H1 (cell line): ENCODE results near the gene AP1M1. TPM values are rescaled to one million over a fixed set of nuclear protein-coding genes. Genes with fewer than 3 reads are reported as not detected.

Experiments used
- BACH1 ChIP-seq: IDR thresholded peaks from 2 replicates; pipeline ENCODE4 v1.6.1; 2012; ENCODE audit warnings: low read length, improper control_type of control experiment
- CHD1 ChIP-seq: IDR thresholded peaks from 2 replicates; pipeline ENCODE4 v1.6.1; 2012; ENCODE audit warnings: low read depth, low read length, improper control_type of control experiment
- CHD2 ChIP-seq: IDR thresholded peaks from 2 replicates; pipeline ENCODE4 v1.6.1; 2012; ENCODE audit warnings: low read length, improper control_type of control experiment
- EP300 ChIP-seq, 2 experiments: IDR thresholded peaks; 1 replicate in 1 of 2; 2 replicates in 1 of 2; pipeline ENCODE4 v1.6.1; 2011 to 2012; ENCODE audit warnings: low read depth in 2 of 2, low read length in 2 of 2, mild to moderate bottlenecking in 2 of 2, borderline replicate concordance in 1 of 2, inconsistent platforms in 1 of 2, moderate library complexity in 1 of 2
- KDM1A ChIP-seq: fragments of 200-600, 300-600 bp; sonication (generic); IDR thresholded peaks from 2 replicates; pipeline ENCODE4 v1.7.1; 2016; ENCODE audit warnings: mild to moderate bottlenecking, low read length, borderline replicate concordance
- SIX5 ChIP-seq: IDR thresholded peaks from 2 replicates; pipeline ENCODE4 v1.6.1; 2011; ENCODE audit warnings: mild to moderate bottlenecking, low read depth, low read length
- SRF ChIP-seq: IDR thresholded peaks from 2 replicates; pipeline ENCODE4 v1.6.1; 2011; ENCODE audit warnings: mild to moderate bottlenecking, low read depth, low read length, moderate library complexity
- polyA plus RNA-seq, 7 experiments: library from polyadenylated mRNA; depleted of rRNA in 3 of 7; stranded (reverse) in 5 of 7; unstranded in 2 of 7; fragments of >200 nt in 5 of 7; fragments of 200-250 nt in 2 of 7; gene quantifications; 1 replicate in 5 of 7; 2 replicates in 1 of 7; 4 replicates in 1 of 7; pipeline versions ENCODE4 v1.2.1 to v1.2.3, GENCODE V29; 2011 to 2013; ENCODE audit warnings: missing spikeins in 2 of 7, mixed read lengths in 2 of 7
- total RNA-seq: library from RNA; stranded (reverse); fragmentation: NEBNext Ultra II Directional; extraction: Animal tissue kit (Norgen Biotek cat#: 25700); gene quantifications from 2 replicates; pipeline ENCODE4 v1.2.1, GENCODE V29; 2021
- TF ChIP-seq, protein P1 (sequence below): fragments of 300-600 bp; sonication (generic); IDR thresholded peaks from 2 replicates; pipeline ENCODE4 v1.7.1; 2012; ENCODE audit warnings: low read length, moderate library complexity, mild to moderate bottlenecking, inconsistent platforms; ENCODE audit not compliant: insufficient replicate concordance
- TF ChIP-seq, protein P2 (sequence below): IDR thresholded peaks from 2 replicates; pipeline ENCODE4 v1.6.1; 2011; ENCODE audit warnings: low read length, improper control_type of control experiment
- TF ChIP-seq, protein P3 (sequence below): IDR thresholded peaks from 2 replicates; pipeline ENCODE4 v1.6.1; 2012; ENCODE audit warnings: inconsistent platforms

The AP1M1 gene
- total and polyA plus RNA-seq, 2 of the 8 experiments (the other 6 are each of a cell fraction or from before 2014, with no cell fraction given) = 30.9 to 37.5 TPM

DNA sequence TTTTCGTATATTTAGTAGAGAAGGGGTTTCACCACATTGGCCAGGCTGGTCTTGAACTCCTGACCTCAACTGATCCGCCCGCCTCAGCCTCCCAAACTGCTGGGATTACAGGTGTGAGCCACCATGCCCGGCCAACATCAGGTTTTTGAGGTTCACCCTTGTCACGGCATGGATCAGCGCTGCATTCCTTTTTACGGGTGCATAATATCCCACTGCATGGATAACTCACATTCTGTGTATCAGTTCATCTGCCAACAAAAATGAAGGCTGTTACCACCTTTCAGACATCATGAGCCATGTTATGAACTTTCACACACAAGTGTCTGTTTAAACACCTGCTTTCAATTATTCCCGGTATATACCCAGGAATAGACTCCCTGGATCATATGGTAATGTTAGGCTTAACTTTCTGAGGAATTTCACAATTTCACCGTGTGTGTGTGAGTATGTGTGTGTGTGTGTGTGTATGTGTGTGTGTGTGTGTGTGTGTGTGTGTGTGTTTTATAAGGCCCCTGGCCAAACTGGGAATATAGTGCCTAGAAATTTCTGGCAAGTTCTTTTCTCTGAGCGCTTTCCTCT lies 52.2 kb downstream of the AP1M1 start (continued):
- TF ChIP-seq, protein P1, sequence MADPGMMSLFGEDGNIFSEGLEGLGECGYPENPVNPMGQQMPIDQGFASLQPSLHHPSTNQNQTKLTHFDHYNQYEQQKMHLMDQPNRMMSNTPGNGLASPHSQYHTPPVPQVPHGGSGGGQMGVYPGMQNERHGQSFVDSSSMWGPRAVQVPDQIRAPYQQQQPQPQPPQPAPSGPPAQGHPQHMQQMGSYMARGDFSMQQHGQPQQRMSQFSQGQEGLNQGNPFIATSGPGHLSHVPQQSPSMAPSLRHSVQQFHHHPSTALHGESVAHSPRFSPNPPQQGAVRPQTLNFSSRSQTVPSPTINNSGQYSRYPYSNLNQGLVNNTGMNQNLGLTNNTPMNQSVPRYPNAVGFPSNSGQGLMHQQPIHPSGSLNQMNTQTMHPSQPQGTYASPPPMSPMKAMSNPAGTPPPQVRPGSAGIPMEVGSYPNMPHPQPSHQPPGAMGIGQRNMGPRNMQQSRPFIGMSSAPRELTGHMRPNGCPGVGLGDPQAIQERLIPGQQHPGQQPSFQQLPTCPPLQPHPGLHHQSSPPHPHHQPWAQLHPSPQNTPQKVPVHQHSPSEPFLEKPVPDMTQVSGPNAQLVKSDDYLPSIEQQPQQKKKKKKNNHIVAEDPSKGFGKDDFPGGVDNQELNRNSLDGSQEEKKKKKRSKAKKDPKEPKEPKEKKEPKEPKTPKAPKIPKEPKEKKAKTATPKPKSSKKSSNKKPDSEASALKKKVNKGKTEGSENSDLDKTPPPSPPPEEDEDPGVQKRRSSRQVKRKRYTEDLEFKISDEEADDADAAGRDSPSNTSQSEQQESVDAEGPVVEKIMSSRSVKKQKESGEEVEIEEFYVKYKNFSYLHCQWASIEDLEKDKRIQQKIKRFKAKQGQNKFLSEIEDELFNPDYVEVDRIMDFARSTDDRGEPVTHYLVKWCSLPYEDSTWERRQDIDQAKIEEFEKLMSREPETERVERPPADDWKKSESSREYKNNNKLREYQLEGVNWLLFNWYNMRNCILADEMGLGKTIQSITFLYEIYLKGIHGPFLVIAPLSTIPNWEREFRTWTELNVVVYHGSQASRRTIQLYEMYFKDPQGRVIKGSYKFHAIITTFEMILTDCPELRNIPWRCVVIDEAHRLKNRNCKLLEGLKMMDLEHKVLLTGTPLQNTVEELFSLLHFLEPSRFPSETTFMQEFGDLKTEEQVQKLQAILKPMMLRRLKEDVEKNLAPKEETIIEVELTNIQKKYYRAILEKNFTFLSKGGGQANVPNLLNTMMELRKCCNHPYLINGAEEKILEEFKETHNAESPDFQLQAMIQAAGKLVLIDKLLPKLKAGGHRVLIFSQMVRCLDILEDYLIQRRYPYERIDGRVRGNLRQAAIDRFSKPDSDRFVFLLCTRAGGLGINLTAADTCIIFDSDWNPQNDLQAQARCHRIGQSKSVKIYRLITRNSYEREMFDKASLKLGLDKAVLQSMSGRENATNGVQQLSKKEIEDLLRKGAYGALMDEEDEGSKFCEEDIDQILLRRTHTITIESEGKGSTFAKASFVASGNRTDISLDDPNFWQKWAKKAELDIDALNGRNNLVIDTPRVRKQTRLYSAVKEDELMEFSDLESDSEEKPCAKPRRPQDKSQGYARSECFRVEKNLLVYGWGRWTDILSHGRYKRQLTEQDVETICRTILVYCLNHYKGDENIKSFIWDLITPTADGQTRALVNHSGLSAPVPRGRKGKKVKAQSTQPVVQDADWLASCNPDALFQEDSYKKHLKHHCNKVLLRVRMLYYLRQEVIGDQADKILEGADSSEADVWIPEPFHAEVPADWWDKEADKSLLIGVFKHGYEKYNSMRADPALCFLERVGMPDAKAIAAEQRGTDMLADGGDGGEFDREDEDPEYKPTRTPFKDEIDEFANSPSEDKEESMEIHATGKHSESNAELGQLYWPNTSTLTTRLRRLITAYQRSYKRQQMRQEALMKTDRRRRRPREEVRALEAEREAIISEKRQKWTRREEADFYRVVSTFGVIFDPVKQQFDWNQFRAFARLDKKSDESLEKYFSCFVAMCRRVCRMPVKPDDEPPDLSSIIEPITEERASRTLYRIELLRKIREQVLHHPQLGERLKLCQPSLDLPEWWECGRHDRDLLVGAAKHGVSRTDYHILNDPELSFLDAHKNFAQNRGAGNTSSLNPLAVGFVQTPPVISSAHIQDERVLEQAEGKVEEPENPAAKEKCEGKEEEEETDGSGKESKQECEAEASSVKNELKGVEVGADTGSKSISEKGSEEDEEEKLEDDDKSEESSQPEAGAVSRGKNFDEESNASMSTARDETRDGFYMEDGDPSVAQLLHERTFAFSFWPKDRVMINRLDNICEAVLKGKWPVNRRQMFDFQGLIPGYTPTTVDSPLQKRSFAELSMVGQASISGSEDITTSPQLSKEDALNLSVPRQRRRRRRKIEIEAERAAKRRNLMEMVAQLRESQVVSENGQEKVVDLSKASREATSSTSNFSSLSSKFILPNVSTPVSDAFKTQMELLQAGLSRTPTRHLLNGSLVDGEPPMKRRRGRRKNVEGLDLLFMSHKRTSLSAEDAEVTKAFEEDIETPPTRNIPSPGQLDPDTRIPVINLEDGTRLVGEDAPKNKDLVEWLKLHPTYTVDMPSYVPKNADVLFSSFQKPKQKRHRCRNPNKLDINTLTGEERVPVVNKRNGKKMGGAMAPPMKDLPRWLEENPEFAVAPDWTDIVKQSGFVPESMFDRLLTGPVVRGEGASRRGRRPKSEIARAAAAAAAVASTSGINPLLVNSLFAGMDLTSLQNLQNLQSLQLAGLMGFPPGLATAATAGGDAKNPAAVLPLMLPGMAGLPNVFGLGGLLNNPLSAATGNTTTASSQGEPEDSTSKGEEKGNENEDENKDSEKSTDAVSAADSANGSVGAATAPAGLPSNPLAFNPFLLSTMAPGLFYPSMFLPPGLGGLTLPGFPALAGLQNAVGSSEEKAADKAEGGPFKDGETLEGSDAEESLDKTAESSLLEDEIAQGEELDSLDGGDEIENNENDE = no peak
- TF ChIP-seq BACH1 = no peak
- no peak for TF ChIP-seq EP300 (IDR thresholded peaks at IDR 0.05; ENCODE audit: borderline replicate concordance in 1 of 2, low read depth in 2 of 2, low read length in 2 of 2)
- no peak for TF ChIP-seq KDM1A
- TF ChIP-seq, protein P2, sequence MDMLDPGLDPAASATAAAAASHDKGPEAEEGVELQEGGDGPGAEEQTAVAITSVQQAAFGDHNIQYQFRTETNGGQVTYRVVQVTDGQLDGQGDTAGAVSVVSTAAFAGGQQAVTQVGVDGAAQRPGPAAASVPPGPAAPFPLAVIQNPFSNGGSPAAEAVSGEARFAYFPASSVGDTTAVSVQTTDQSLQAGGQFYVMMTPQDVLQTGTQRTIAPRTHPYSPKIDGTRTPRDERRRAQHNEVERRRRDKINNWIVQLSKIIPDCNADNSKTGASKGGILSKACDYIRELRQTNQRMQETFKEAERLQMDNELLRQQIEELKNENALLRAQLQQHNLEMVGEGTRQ = no peak
- no peak for TF ChIP-seq CHD2
- TF ChIP-seq, protein P3, sequence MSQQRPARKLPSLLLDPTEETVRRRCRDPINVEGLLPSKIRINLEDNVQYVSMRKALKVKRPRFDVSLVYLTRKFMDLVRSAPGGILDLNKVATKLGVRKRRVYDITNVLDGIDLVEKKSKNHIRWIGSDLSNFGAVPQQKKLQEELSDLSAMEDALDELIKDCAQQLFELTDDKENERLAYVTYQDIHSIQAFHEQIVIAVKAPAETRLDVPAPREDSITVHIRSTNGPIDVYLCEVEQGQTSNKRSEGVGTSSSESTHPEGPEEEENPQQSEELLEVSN = no peak
- TF ChIP-seq SIX5 = no peak
- TF ChIP-seq SRF = no peak
- TF ChIP-seq CHD1 = no peak
